Measurements from ENCODE around the gene SLC38A3. TPM values are rescaled to one million over a fixed set of nuclear protein-coding genes. Genes with fewer than 3 reads are reported as not detected.

Gene SLC38A3
- total RNA-seq (2021; fragmentation: NEBNext Ultra II Directional; extraction: Animal tissue kit (Norgen Biotek cat#: 25700)) (0.57 and 1.2 TPM in 2 replicates), polyA plus RNA-seq (2011; rRNA removed) (3.7 and 4.7 TPM in 2 replicates), polyA minus RNA-seq (2011; rRNA and poly(A)+ RNA removed) (1.5 and 2.5 TPM in 2 replicates)
- 2.0 TPM for polyA plus RNA-seq (2011; cell fraction: cytosol; rRNA removed)
- polyA plus RNA-seq (2011; cell fraction: nucleus; rRNA removed): 10.8 TPM
- 0.87 to 1.5 TPM (median 1.1 TPM) in 4 replicates for polyA plus RNA-seq (2012, experiment 1 of 2)
- 0.85 TPM for polyA plus RNA-seq (2012, experiment 2 of 2)
- 1.2 TPM for polyA plus RNA-seq (2013, experiment 1 of 2)
- polyA plus RNA-seq (2013, experiment 2 of 2): 1.0 TPM
- 0.88 TPM for polyA minus RNA-seq (2011; cell fraction: cytosol; rRNA and poly(A)+ RNA removed)
- 1.9 TPM for polyA minus RNA-seq (2011; cell fraction: nucleus; rRNA and poly(A)+ RNA removed)
- long read RNA-seq, experiment 1: 0 reads
- long read RNA-seq, experiment 2, partial matches to known transcripts: 1 of 1 reads
- long read RNA-seq, experiment 2, other reads (novel, unspliced or antisense): 0 of 1 reads

- H3K4me3 ChIP-seq (ENCODE audit: extremely low read depth in 1 of 4, insufficient read depth in 2 of 4, low read depth in 3 of 4, low read length in 4 of 4): peak within 1 kb of the TSS; percentile 33 to 68 (median 58)
- no peak within 1 kb of the TSS for H4K5ac ChIP-seq (ENCODE audit: insufficient read length, low read depth, low read length)
- no peaks in the 10 kb centered on the region for H3K36me3 ChIP-seq (ENCODE audit: control insufficient read depth in 2 of 4, insufficient read depth in 4 of 4, low read length in 3 of 4)
- H3K27me3 ChIP-seq (replicated peaks in 1 of 4; ENCODE audit: control insufficient read depth in 3 of 4, extremely low read depth in 1 of 4, insufficient read depth in 3 of 4, low read length in 3 of 4): peaks cover 2 to 28% (median 21%) of the 10 kb centered on the region in 4 experiments
- POLR2A ChIA-PET (ENCODE audit: partially characterized antibody): interaction anchor here (0.8 to 3.0 kb wide), 7 partner anchors 10 to 79 kb away, joined by 3 to 16 read pairs (median 4); no protein-coding TSS in a partner anchor
- H3K4me2 ChIP-seq (ENCODE audit: insufficient read depth in 1 of 2, low read depth in 2 of 2, low read length in 2 of 2): peak within 1 kb of the TSS; percentile 76 to 99
- no peak within 1 kb of the TSS for H3K14ac ChIP-seq (ENCODE audit: insufficient read length)
- H3K79me2 ChIP-seq (ENCODE audit: control insufficient read depth in 1 of 2, insufficient read depth in 2 of 2, low read length in 2 of 2): no peaks in the 10 kb centered on the region
- no peak within 1 kb of the TSS for H2BK20ac ChIP-seq (ENCODE audit: low read length)
- CTCF ChIA-PET (ENCODE audit: partially characterized antibody): interaction anchor here (0.6 to 48.1 kb wide), 6 partner anchors 16 to 142 kb away, joined by 3 to 2149 read pairs (median 296); partner anchors contain the start of genes GNAI2, GNAT1, LSMEM2 and SEMA3B
- no peak within 1 kb of the TSS for H3K56ac ChIP-seq (replicated peaks; ENCODE audit: insufficient read length, low read depth, low read length)
- no peak within 1 kb of the TSS for H2BK120ac ChIP-seq (replicated peaks; ENCODE audit: low read depth, low read length)
- H3K9ac ChIP-seq (replicated peaks in 1 of 4; ENCODE audit: extremely low read depth in 1 of 4, low read depth in 3 of 4, low read length in 3 of 4): no peak within 1 kb of the TSS
- H3K23ac ChIP-seq (ENCODE audit: insufficient read length): no peak within 1 kb of the TSS
- TF ChIP-seq ASH2L (IDR thresholded peaks at IDR 0.05; ENCODE audit: low read length): no peak
- TF ChIP-seq MAX (IDR thresholded peaks at IDR 0.05): peak; percentile 37; the same call in 1 of the 2 replicates
- 0 out of 2 replicates have a peak, but pooled peaks have one; percentile 33 for TF ChIP-seq TAF1 (IDR thresholded peaks at IDR 0.05; ENCODE audit: low read depth, low read length)
- no peak for TF ChIP-seq SUZ12 (IDR thresholded peaks at IDR 0.05; ENCODE audit: low read length)
- peak; percentile 54; the same call in 1 of the 2 replicates for TF ChIP-seq E2F6 (IDR thresholded peaks at IDR 0.05)
- TF ChIP-seq HDAC6 (IDR thresholded peaks at IDR 0.05; ENCODE audit: low read depth, low read length): no peak
- peak; percentile 81 for TF ChIP-seq KDM4A (IDR thresholded peaks at IDR 0.05; ENCODE audit: low read depth, low read length, severe bottlenecking)
- H2BK15ac ChIP-seq (ENCODE audit: low read length): no peak within 1 kb of the TSS
- no peaks in the 10 kb centered on the region for H3K9me3 ChIP-seq (ENCODE audit: insufficient read depth in 2 of 2, low read depth in 1 of 2, low read length in 1 of 2)
- H3K23me2 ChIP-seq (ENCODE audit: low read depth, low read length): peaks cover 6% of the 10 kb centered on the region
- no peaks in the 10 kb centered on the region for H4K20me1 ChIP-seq (replicated peaks in 1 of 2; ENCODE audit: control insufficient read depth in 1 of 2, insufficient read depth in 2 of 2, low read length in 2 of 2)
- H3K4me1 ChIP-seq (replicated peaks in 1 of 4; ENCODE audit: control insufficient read depth in 3 of 4, insufficient read depth in 4 of 4, low read length in 3 of 4): peaks cover 0 to 21% (median 8%) of the 10 kb centered on the region in 4 experiments; a peak in 6 of 7 replicates
- no peaks in the 10 kb centered on the region for H3K79me1 ChIP-seq (ENCODE audit: low read depth, low read length)
- H3K4ac ChIP-seq (replicated peaks; ENCODE audit: insufficient read length, low read depth, low read length): no peak within 1 kb of the TSS
- no peak within 1 kb of the TSS for H3K27ac ChIP-seq (ENCODE audit: low read depth, low read length)
- H4K8ac ChIP-seq (ENCODE audit: extremely low read depth, insufficient read depth, low read length): peak within 1 kb of the TSS; percentile 75
- peak within 1 kb of the TSS; percentile 99 for H2AFZ ChIP-seq (ENCODE audit: low read length)
- FAIRE-seq (no peak), DNase-seq (ENCODE audit: low read depth in 1 of 2, low spot score in 2 of 2) (peak in 1 of 2 experiments; percentile 82)
- H2BK5ac ChIP-seq (ENCODE audit: low read depth, low read length): no peak within 1 kb of the TSS
- no peak within 1 kb of the TSS for H4K91ac ChIP-seq (replicated peaks; ENCODE audit: insufficient read length, low read length)
- 0 out of 2 replicates have a peak within 1 kb of the TSS, but pooled peaks have one; percentile 24 for H2AK5ac ChIP-seq (ENCODE audit: low read depth, low read length)
- H2BK12ac ChIP-seq (ENCODE audit: low read depth, low read length): 0 out of 2 replicates have a peak within 1 kb of the TSS, but pooled peaks have one; percentile 27
- 11% methylated on average over 3 of the region's 41 CpGs; no CpG with 5 or more reads in 1 of the 2 experiments for WGBS, 2 experiments (ENCODE audit: extremely low coverage in 1 of 2, insufficient coverage in 1 of 2, insufficient read length in 1 of 2, insufficient replicate concordance in 2 of 2, low coverage in 1 of 2, low lambda C conversion rate in 2 of 2, missing lambda C conversion rate in 1 of 2)
- peak within 1 kb of the TSS; percentile 81; the same call in 1 of the 2 replicates for H3K18ac ChIP-seq (ENCODE audit: extremely low read depth, low read length)
These were observed at the start of gene SLC38A3 for GRCh38 chr3:50204804-50205412. Gene SLC38A3, plus strand, starts transcription at chr3:50205271. Its CDS starts 8,929 bp downstream, at chr3:50214200.

Data from H1 (cell line).